Measurements from ENCODE around the gene PLEKHG5. TPM values are rescaled to one million over a fixed set of nuclear protein-coding genes. Genes with fewer than 3 reads are reported as not detected.

The PLEKHG5 gene
- total RNA-seq, 2 experiments from 2014 or later, result 1.7 to 1.8 TPM

GRCh38 chr1:6498576-6499111 lies 7.2 kb upstream of the PLEKHG5 start:
- H3K4me3 Mint-ChIP-seq, result no peak overlapping the region
- CTCF ChIA-PET, result interaction anchor here (0.6 to 3.5 kb wide), 8 partner anchors 9 to 252 kb away, joined by 3 to 15 read pairs (median 4); no protein-coding TSS in a partner anchor
- H3K27ac Mint-ChIP-seq, result no peak overlapping the region

DNA sequence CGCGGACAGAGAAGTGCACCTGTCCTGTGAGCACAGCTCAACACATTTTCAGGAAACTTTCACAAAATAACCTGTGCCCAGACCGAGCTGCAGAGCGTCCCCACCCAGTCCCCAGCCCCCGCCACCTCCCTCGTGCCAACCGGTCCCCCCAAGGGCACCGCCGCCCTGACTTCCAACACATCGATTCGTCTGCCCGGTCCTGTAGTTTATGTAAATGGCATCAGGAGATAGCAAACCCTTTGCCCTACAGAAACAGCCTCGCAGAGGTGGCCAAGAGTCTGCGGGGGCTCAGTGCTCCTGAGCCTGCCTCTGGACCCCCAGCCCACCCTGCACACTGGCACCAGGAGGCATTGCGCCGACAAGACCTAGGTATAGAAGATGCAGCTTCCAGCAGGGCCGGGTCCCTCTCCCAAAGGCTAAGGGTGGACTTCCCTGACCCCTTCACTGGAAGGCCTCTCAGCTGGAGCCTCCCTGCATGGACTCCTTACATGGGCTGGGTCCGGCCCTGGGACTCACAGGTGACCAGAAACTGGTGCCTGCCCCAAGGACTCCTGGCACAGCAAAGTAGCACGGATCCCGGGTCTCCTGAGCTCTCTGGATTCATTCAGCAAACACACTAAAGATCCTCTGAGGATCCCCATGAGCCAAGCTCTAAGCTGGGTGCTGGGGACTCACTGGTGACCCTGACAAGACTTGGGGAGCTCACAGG lies 6.6 kb upstream of the PLEKHG5 start:
- H3K4me1 Mint-ChIP-seq (ENCODE audit: low read depth), result peaks cover 24% of the 10 kb centered on the region
- ATAC-seq, result no peak
- ChIA-PET POLR2A (interaction anchor here (0.6 to 1.4 kb wide), 5 partner anchors 19 to 43 kb away, joined by 3 to 5 read pairs (median 3); no protein-coding TSS in a partner anchor), CTCF (interaction anchor here (0.6 to 3.5 kb wide), 8 partner anchors 8 to 251 kb away, joined by 3 to 15 read pairs (median 4); no protein-coding TSS in a partner anchor)
- H3K27ac Mint-ChIP-seq, result no peak overlapping the region
- TF ChIP-seq, protein P1, sequence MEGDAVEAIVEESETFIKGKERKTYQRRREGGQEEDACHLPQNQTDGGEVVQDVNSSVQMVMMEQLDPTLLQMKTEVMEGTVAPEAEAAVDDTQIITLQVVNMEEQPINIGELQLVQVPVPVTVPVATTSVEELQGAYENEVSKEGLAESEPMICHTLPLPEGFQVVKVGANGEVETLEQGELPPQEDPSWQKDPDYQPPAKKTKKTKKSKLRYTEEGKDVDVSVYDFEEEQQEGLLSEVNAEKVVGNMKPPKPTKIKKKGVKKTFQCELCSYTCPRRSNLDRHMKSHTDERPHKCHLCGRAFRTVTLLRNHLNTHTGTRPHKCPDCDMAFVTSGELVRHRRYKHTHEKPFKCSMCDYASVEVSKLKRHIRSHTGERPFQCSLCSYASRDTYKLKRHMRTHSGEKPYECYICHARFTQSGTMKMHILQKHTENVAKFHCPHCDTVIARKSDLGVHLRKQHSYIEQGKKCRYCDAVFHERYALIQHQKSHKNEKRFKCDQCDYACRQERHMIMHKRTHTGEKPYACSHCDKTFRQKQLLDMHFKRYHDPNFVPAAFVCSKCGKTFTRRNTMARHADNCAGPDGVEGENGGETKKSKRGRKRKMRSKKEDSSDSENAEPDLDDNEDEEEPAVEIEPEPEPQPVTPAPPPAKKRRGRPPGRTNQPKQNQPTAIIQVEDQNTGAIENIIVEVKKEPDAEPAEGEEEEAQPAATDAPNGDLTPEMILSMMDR (IDR thresholded peaks at IDR 0.05), result no peak
- no peaks in the 10 kb centered on the region for H3K9me3 Mint-ChIP-seq
- no peaks in the 10 kb centered on the region for H3K36me3 Mint-ChIP-seq (ENCODE audit: low read depth)
- H3K4me3 Mint-ChIP-seq, result peak overlapping the region; percentile 63
- DNase-seq, result no peak
- H3K27me3 Mint-ChIP-seq, result peaks cover 4% of the 10 kb centered on the region
- intact Hi-C loops (cut with micrococcal nuclease), result no loop called here

More at GRCh38 chr1:6498576-6499111, 7.2 kb upstream of the PLEKHG5 start:
- DNase-seq (no peak), ATAC-seq (no peak)
- TF ChIP-seq, protein P1 (IDR thresholded peaks at IDR 0.05), result no peak
- intact Hi-C loops (cut with micrococcal nuclease), result no loop called here
- POLR2A ChIA-PET, result interaction anchor here (1.0 to 1.4 kb wide), 4 partner anchors 22 to 27 kb away, joined by 3 read pairs; no protein-coding TSS in a partner anchor
- Mint-ChIP-seq H3K4me1 (ENCODE audit: low read depth) (peaks cover 20% of the 10 kb centered on the region), H3K27me3 (peaks cover 4% of the 10 kb centered on the region), H3K36me3 (ENCODE audit: low read depth) (no peaks in the 10 kb centered on the region), H3K9me3 (no peaks in the 10 kb centered on the region)

DNA sequence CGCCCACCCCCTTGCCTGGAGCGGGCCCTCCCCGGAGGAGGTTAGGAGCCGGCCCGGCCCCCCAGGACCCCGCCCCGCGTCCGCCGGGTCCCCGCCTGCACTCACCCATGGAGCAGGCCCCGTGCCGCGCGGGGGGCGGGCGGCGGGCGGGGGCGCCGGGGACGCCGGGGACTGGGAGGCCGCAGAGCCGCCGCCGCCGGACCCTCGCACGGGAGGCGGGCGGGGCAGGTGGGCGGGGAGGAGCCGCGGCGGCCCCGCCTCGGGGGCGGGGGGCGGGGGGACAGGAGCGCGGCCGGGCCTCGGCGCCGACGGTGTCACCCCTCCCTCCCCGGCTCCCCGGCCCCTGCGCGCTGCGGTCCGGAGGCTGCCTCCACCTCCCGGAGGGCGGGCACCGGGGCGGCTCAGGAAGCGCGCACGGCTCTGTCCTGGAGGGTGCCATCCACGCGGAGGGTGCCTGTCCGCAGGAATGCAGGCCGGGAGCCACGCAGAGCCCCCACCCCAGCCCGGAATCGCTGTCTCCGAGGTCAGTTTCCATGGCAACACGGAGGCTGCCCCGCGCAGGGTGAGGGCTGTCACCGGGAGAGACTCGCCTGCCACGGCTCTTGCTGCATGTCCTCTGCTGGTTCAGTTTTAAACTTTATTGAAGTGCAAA lies 5.9 kb upstream of the PLEKHG5 start:
- Mint-ChIP-seq H3K27ac (no peak overlapping the region), H3K9me3 (no peaks in the 10 kb centered on the region), H3K27me3 (peaks cover 4% of the 10 kb centered on the region), H3K4me1 (ENCODE audit: low read depth) (peaks cover 26% of the 10 kb centered on the region), H3K36me3 (ENCODE audit: low read depth) (no peaks in the 10 kb centered on the region), H3K4me3 (peak overlapping the region; percentile 63)
- TF ChIP-seq, protein P1 (IDR thresholded peaks at IDR 0.05), result no peak
- ATAC-seq, result peak; percentile 66
- CTCF ChIA-PET, result interaction anchor here (1.2 to 3.5 kb wide), 3 partner anchors 8 to 250 kb away, joined by 4 to 15 read pairs (median 4); no protein-coding TSS in a partner anchor
- peak; percentile 63 for DNase-seq
- POLR2A ChIA-PET, result interaction anchor here (0.6 kb wide), 2 partner anchors 19 to 44 kb away, joined by 4 to 5 read pairs; no protein-coding TSS in a partner anchor
- intact Hi-C loops (cut with micrococcal nuclease), result no loop called here

GRCh38 chr1:6496890-6497214 lies 5.4 kb upstream of the PLEKHG5 start:
- Mint-ChIP-seq H3K27me3 (peaks cover 4% of the 10 kb centered on the region), H3K36me3 (ENCODE audit: low read depth) (no peaks in the 10 kb centered on the region), H3K4me3 (peak overlapping the region; percentile 40), H3K27ac (no peak overlapping the region), H3K4me1 (ENCODE audit: low read depth) (peaks cover 26% of the 10 kb centered on the region), H3K9me3 (no peaks in the 10 kb centered on the region)
- no peak for DNase-seq
- TF ChIP-seq, protein P1 (IDR thresholded peaks at IDR 0.05), result no peak
- intact Hi-C loops (cut with micrococcal nuclease), result no loop called here
- ChIA-PET POLR2A (no interaction called here), CTCF (no interaction called here)
- ATAC-seq, result no peak
